ENCODE data around the gene MCRIP1.

GRCh38 chr17:81822996-81823819 is 9.9 kb downstream of the MCRIP1 start:
- TF ChIP-seq POLR2A (IDR thresholded peaks at IDR 0.05) (no peak), CTCF (IDR thresholded peaks at IDR 0.05) (no peak), POLR2AphosphoS5 (IDR thresholded peaks at IDR 0.05; ENCODE audit: insufficient read depth in 1 of 2, low read depth in 1 of 2) (no peak)

Measured in vagina (tissue), 2 donors.